GM20000 (cell line): ENCODE data around the gene XKRX.

Source experiments
- DNase-seq: peaks from one replicate; pipeline ENCODE4 v3.0.0; 2012; ENCODE audit warnings: low spot score
- TF ChIP-seq, protein P1 (sequence below): IDR thresholded peaks from 2 replicates; pipeline ENCODE4 v1.5.1; 2012; ENCODE audit warnings: mild to moderate bottlenecking, control low read depth; ENCODE audit errors: extremely low read depth, missing control alignments

XKRX gene

DNA sequence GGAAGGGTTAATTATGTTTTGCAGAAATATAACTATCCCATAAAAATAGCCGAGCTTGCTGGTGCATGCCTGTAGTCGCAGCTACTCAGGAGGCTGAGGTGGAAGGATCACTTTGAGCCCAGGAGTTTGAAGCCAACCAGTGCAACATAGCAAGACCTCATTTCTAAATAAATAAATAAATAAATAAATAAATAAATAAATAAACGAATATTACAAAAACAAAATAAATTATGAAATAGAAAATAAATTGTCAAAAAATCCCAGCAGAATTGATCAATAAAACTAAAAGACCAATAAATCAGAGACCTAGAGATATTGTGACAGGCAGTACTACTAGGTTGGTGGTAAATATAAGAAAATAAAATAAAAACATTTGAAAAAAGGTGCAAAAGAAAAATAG lies 34.1 kb upstream of the XKRX start:
- TF ChIP-seq, protein P1, sequence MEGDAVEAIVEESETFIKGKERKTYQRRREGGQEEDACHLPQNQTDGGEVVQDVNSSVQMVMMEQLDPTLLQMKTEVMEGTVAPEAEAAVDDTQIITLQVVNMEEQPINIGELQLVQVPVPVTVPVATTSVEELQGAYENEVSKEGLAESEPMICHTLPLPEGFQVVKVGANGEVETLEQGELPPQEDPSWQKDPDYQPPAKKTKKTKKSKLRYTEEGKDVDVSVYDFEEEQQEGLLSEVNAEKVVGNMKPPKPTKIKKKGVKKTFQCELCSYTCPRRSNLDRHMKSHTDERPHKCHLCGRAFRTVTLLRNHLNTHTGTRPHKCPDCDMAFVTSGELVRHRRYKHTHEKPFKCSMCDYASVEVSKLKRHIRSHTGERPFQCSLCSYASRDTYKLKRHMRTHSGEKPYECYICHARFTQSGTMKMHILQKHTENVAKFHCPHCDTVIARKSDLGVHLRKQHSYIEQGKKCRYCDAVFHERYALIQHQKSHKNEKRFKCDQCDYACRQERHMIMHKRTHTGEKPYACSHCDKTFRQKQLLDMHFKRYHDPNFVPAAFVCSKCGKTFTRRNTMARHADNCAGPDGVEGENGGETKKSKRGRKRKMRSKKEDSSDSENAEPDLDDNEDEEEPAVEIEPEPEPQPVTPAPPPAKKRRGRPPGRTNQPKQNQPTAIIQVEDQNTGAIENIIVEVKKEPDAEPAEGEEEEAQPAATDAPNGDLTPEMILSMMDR = no peak
- DNase-seq = no peak

DNA sequence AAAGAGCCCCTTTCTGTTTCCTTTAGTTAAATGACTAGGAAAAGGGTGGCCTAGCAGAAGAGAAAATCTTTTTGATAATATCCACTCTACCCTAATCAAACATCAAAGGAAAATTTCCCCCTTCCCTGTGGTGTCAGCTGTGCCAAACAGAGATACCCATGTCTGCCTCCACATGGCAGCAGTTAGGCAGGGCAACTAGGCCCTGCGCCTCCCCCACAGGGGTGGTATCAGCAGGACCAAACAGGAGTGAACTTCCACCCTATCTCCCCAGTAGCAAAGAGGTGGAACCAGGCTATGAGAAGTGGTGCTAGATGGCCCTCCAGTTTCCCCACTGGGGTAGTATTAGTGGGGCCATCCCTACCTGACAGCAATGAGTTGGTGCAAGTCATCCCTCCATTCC lies 19.8 kb upstream of the XKRX start:
- DNase-seq = no peak

DNA sequence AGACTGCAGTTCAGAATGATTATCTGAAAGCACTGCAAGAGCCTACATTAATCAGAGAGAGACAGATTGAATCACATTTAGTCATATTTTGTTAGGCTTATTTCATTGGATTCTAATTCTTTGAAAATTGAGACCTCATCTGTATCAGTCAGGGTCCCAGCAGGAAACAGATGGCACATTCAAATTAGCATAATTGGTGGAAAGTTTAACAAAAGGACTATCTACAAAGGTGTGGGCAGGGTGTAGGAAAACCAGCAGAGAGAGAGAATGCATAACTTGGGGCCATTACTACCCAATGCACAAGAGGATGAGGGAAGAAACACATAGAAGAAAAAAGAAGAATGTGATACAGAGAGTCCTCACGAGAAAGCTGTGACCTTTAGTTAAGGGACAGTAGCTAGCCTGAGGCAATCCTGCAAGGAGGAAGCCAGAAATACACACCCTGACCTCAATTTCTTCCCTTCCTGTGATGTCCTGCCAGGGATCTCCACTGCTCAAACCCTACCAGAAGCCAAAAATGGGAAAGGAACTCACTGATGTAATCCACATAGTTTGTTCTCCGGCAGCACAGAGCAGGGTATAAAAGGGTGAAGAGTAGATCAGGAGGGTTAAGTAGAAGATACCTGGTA lies 17.7 kb upstream of the XKRX start:
- DNase-seq = no peak
- TF ChIP-seq, protein P1 = no peak

More for the DNA sequence above, 19.8 kb upstream of the XKRX start:
- TF ChIP-seq, protein P1 = no peak

DNA sequence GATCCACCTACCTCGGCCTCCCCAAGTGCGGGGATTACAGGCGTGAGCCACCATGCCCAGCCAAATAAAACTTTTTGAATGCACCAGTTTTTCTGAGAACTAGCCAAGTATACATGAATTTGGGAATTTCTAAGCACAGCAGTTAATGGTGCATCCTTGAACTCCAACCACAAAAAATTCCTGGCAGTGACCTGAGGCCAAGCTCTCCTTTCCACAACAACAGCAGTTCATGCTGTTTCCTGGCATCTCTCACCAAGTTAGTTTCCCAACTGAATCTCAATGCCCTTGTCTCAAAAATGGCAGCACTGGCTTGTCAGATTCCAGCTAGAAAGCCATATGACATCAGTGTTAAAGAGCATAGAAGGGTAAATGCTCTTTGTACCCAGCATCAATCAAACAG lies 15.9 kb upstream of the XKRX start:
- no peak for DNase-seq
- TF ChIP-seq, protein P1 = no peak

DNA sequence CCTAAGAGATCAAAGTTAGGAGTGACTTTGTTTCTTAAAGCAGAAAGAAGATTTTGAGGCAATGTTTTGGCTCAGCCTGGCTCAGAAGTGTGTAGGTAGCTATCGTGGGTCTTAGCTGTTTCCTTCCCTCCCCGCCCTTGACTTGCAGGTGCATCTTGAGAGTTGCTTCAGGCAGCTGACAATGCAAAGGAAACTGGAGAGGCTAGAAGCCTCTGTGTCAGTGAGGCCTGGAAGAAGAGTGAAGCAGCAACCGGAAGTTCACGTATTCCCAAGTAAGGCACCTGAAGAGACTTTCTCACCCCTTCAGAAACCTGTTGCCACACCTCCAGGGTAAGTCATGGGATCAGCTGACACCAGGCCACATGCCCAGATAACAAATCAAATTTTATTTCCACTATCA lies 10.6 kb upstream of the XKRX start:
- DNase-seq = no peak
- TF ChIP-seq, protein P1 = no peak

DNA sequence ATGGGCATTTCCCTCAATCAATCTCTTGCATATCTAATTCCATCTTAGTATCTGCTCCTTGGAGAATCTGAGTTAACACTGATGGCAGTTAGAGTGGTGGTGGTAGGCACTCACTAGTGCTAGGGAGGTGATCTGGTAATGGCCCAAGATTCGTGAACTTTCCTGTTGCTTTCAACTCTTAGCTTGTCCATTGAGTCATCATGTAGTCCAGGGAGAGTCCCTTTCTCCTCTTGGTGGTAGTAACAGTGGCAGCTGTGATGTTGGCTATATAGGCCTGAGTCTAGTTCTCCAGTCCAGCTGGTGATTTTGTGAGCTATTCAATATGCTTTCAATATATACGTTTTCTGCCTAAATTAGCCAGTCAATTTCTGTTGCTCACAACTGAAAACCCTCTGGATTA lies 7.0 kb upstream of the XKRX start:
- TF ChIP-seq, protein P1 = no peak
- DNase-seq = no peak

DNA sequence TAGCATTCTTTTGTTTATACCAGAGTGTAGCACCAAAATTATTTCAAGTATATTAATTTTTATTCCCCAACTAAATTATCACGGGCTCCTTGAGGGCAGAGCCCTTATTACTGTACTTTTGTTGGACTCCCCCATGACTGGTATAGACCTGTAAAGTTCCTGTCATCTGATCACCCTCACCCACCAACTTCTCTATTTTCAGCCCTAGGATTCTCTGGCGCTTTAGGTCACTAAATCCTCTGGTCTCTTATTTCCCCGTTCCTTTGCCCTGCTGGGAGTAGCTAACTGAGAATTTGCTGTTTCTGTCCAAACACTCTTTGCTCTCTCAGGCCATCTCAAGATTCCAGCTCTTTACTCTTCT lies 3.2 kb upstream of the XKRX start:
- no peak for DNase-seq
- TF ChIP-seq, protein P1 = no peak
